Epithelial cell of esophagus (primary cell): ENCODE results near the gene KCND3.

ENCODE experiments used
- DNase-seq: peaks from one replicate; pipeline ENCODE4 v3.0.0; 2010; ENCODE audit warnings: low read depth
- H3K4me3 ChIP-seq: 2 replicates; pipeline ENCODE4 v1.5.1; 2011; ENCODE audit warnings: mild to moderate bottlenecking, low read length, control low read depth
- TF ChIP-seq, protein P1 (sequence below): IDR thresholded peaks from 2 replicates; pipeline ENCODE4 v1.5.1; 2011; ENCODE audit warnings: low read depth, mild to moderate bottlenecking, low read length, control low read depth, inconsistent platforms; ENCODE audit not compliant: insufficient read depth; ENCODE audit errors: missing control alignments

Gene KCND3

DNA sequence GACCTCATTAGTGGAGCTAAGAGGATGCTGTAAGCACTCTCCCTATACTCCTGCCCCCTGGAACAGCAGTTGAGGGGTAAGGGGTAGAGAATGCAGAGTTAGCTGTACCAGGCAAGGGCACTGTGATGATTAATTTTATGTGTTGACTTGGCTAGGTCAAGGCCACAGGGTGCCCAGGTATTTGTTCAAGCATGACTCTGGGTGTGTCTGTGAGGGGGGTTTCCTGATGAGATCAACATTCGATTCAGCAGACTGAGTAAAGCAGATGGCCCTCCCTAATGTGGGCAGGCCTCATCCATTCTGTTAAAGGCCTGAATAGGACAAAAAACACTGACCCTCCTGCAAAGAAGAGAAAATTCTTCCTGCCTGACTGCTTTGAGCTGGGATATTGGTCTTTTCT is 110.8 kb downstream of the KCND3 start:
- peak; percentile 69 for DNase-seq
- H3K4me3 ChIP-seq, result no peak overlapping the region
- TF ChIP-seq, protein P1, sequence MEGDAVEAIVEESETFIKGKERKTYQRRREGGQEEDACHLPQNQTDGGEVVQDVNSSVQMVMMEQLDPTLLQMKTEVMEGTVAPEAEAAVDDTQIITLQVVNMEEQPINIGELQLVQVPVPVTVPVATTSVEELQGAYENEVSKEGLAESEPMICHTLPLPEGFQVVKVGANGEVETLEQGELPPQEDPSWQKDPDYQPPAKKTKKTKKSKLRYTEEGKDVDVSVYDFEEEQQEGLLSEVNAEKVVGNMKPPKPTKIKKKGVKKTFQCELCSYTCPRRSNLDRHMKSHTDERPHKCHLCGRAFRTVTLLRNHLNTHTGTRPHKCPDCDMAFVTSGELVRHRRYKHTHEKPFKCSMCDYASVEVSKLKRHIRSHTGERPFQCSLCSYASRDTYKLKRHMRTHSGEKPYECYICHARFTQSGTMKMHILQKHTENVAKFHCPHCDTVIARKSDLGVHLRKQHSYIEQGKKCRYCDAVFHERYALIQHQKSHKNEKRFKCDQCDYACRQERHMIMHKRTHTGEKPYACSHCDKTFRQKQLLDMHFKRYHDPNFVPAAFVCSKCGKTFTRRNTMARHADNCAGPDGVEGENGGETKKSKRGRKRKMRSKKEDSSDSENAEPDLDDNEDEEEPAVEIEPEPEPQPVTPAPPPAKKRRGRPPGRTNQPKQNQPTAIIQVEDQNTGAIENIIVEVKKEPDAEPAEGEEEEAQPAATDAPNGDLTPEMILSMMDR, result no peak

DNA sequence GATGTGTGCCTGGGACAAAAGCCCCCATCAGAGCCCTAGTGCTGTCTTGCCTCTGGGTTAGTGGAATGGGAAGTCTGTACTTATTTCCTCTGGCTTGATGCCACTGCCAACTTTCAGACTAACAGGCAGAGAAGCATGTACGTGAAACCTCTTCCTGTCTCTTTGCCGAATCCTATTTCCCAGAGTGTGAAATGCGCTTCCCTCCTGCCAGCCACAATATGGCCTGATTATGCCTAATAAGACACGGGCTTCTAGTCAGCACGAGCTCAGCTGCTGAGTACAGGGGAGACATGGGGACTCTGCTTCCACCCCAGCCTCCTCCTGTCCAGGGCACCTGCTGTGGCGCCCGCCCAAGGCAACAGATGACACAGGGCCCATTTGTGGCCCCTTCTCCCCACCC is 111.4 kb downstream of the KCND3 start:
- TF ChIP-seq, protein P1, result no peak
- no peak for DNase-seq
- no peak overlapping the region for H3K4me3 ChIP-seq

DNA sequence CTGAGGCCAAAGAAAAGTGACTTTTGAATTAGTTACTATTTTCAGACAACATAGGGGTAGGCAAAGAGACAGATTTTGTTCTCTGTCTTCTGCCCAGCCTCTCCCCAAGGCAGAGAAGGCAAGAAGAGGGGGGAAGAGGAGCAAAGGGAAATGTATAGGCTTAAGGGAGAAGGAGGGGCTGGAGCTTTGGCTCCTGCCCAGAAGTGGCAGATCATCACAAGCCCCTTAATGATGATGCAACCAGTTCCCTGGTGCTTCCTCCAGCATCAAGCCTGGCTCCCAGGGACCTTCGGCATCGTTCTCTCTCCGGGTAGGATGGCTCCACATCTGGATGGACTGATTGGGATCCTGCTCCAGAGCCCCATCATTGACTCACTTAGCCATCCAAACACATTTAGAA is 112.8 kb downstream of the KCND3 start:
- H3K4me3 ChIP-seq, result no peak overlapping the region
- no peak for DNase-seq
- TF ChIP-seq, protein P1, result no peak

DNA sequence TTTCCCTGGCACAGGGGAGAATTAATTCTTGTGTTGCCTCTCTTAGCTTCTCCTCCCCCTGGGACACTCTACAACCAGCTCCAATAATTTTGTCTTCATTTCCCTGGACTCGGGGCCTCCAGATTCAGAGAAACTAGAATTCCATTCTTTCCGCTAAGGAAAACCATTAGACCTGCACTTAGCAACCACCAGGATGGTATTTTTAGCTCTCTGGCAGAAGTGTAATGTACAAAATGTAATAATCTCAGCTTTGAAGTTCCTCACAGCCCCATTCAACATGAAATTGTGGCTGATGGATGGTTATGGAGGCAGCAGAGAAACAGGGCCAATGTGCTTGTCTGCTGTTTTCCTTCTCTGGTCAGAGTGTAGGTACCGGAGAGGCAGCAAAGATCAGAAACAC is 113.8 kb downstream of the KCND3 start:
- no peak for DNase-seq
- no peak overlapping the region for H3K4me3 ChIP-seq
- TF ChIP-seq, protein P1, result no peak

DNA sequence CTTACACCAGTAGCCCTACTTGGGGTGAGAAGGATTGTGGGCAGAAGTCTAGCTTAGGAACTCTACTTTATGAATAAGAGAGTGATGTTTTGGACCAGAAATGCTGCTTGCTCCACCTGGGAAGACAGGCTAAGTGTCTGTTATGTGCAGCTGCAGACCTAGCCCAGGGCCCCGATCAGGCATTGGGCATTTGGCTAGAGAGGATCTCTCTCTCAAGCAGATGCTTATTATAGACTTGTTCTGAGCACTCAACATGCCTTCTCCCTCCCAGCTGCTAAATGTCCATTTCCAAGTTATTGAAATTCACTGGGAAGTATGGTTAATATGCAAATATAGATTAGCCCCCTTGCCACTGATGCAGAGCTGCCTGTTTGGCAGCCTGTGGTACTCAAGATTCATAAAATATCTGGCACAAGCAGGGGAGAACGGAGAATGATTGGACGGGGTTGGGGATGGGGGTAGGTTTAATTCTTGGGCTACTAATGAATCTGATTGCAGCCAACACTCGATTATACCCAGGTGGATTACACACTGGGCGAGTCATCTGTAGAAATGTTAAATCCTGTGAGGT is 115.9 kb downstream of the KCND3 start:
- TF ChIP-seq, protein P1, result no peak
- DNase-seq, result no peak
- no peak overlapping the region for H3K4me3 ChIP-seq

DNA sequence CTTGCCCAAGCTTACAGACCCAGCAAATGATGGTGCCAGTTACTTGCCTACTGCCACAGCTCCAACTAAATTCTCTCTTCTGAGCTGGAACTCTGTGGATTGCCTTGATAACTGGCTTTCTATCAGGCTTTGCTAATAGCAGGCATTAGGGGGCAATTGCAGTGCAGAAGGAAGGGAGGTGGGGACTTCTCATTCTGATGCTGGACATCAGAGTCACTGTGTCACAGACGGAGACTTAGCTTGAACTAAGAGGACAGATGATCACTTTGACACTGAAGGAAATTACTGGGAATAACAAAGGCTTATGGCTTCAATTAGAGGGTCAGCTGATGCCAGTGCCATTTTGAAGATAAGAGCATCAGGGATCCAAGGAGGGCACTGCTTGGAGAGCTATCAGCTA is 119.3 kb downstream of the KCND3 start:
- DNase-seq, result no peak
- TF ChIP-seq, protein P1, result no peak
- H3K4me3 ChIP-seq, result no peak overlapping the region

DNA sequence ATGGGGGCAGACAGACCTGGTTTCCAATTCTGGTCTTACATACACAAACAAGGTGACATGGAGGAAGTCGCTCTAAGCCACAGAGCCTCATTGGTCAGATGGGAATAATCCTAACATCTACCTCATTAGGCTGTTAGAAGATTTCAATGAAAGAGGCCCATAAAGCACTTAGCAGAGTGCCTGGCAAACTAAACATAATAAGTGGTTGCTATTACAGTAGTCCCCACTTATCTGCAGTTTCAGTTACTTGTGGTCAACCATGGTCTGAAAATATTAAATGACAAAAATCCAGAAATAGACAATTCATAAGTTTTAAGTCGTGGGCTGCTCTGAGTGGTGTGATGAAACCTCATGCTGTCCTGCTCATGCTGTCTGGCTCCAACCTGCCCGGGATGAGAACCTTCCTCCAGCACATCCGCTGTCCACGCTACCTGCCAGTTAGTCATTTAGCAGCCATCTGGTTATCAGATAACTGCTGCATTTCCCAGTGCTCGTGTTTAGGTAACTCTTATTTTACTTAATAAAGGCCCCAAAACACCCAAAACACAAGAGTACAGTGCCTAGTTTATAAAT is 121.5 kb downstream of the KCND3 start:
- no peak for DNase-seq
- TF ChIP-seq, protein P1, result no peak
- H3K4me3 ChIP-seq, result no peak overlapping the region
